ENCODE measurements around the gene SCYGR3. TPM values are rescaled to one million over a fixed set of nuclear protein-coding genes. Genes with fewer than 3 reads are reported as not detected.

SCYGR3 gene
- total and polyA plus RNA-seq, 2 of the 8 experiments (the other 6 are each of a cell fraction or from before 2014, with no cell fraction given): not detected

- no peak for DNase-seq (ENCODE audit: low read depth in 1 of 2, low spot score in 2 of 2)
- H2BK5ac ChIP-seq (ENCODE audit: low read depth, low read length): no peak overlapping the region
- H2BK120ac ChIP-seq (replicated peaks; ENCODE audit: low read depth, low read length): no peak overlapping the region
- H3K18ac ChIP-seq (ENCODE audit: extremely low read depth, low read length): no peak overlapping the region
- H3K23ac ChIP-seq (ENCODE audit: insufficient read length): no peak overlapping the region
- no peaks in the 10 kb centered on the region for H3K23me2 ChIP-seq (ENCODE audit: low read depth, low read length)
- H3K79me1 ChIP-seq (ENCODE audit: low read depth, low read length): no peaks in the 10 kb centered on the region
- H3K14ac ChIP-seq (ENCODE audit: insufficient read length): no peak overlapping the region
- no peak overlapping the region for H2BK12ac ChIP-seq (ENCODE audit: low read depth, low read length)
- no peak for FAIRE-seq
- no peaks in the 10 kb centered on the region for H3K4me1 ChIP-seq (replicated peaks in 1 of 4; ENCODE audit: control insufficient read depth in 3 of 4, insufficient read depth in 4 of 4, low read length in 3 of 4)
- H3K56ac ChIP-seq (replicated peaks; ENCODE audit: insufficient read length, low read depth, low read length): no peak overlapping the region
- H3K27ac ChIP-seq (ENCODE audit: low read depth, low read length): no peak overlapping the region
- no peak overlapping the region for H4K8ac ChIP-seq (ENCODE audit: extremely low read depth, insufficient read depth, low read length)
- no peak overlapping the region for H3K4ac ChIP-seq (replicated peaks; ENCODE audit: insufficient read length, low read depth, low read length)
- no peak overlapping the region for H2BK15ac ChIP-seq (ENCODE audit: low read length)
- ChIA-PET POLR2A (ENCODE audit: partially characterized antibody) (no interaction called here), CTCF (ENCODE audit: partially characterized antibody) (interaction anchor here (1.0 to 1.6 kb wide), 4 partner anchors 9 to 232 kb away, joined by 3 to 4 read pairs (median 4); no protein-coding TSS in a partner anchor)
- H3K27me3 ChIP-seq (replicated peaks in 1 of 4; ENCODE audit: control insufficient read depth in 3 of 4, extremely low read depth in 1 of 4, insufficient read depth in 3 of 4, low read length in 3 of 4): no peaks in the 10 kb centered on the region
- no peak overlapping the region for H4K5ac ChIP-seq (ENCODE audit: insufficient read length, low read depth, low read length)
- no peaks in the 10 kb centered on the region for H3K36me3 ChIP-seq (ENCODE audit: control insufficient read depth in 2 of 4, insufficient read depth in 4 of 4, low read length in 3 of 4)
- no peak overlapping the region for H2AK5ac ChIP-seq (ENCODE audit: low read depth, low read length)
- no peak overlapping the region for H2BK20ac ChIP-seq (ENCODE audit: low read length)
- H4K20me1 ChIP-seq (replicated peaks in 1 of 2; ENCODE audit: control insufficient read depth in 1 of 2, insufficient read depth in 2 of 2, low read length in 2 of 2): no peaks in the 10 kb centered on the region
- WGBS, 2 experiments (ENCODE audit: extremely low coverage in 1 of 2, insufficient coverage in 1 of 2, insufficient read length in 1 of 2, insufficient replicate concordance in 2 of 2, low coverage in 1 of 2, low lambda C conversion rate in 2 of 2, missing lambda C conversion rate in 1 of 2): 98% methylated on average over 3 of the region's 3 CpGs; no CpG with 5 or more reads in 1 of the 2 experiments
- H3K79me2 ChIP-seq (ENCODE audit: control insufficient read depth in 1 of 2, insufficient read depth in 2 of 2, low read length in 2 of 2): no peaks in the 10 kb centered on the region
- TF ChIP-seq SP1 (IDR thresholded peaks at IDR 0.05; ENCODE audit: low read depth, low read length): no peak
- no peak for TF ChIP-seq FOSL1 (IDR thresholded peaks at IDR 0.05; ENCODE audit: insufficient read depth, low read depth, low read length)
- H3K9ac ChIP-seq (replicated peaks in 1 of 4; ENCODE audit: extremely low read depth in 1 of 4, low read depth in 3 of 4, low read length in 3 of 4): no peak overlapping the region
- H4K91ac ChIP-seq (replicated peaks; ENCODE audit: insufficient read length, low read length): no peak overlapping the region
- no peak overlapping the region for H3K4me2 ChIP-seq (ENCODE audit: insufficient read depth in 1 of 2, low read depth in 2 of 2, low read length in 2 of 2)
- no peak overlapping the region for H2AFZ ChIP-seq (ENCODE audit: low read length)
- no peak overlapping the region for H3K4me3 ChIP-seq (ENCODE audit: extremely low read depth in 1 of 4, insufficient read depth in 2 of 4, low read depth in 3 of 4, low read length in 4 of 4)
- H3K9me3 ChIP-seq (ENCODE audit: insufficient read depth in 2 of 2, low read depth in 1 of 2, low read length in 1 of 2): no peaks in the 10 kb centered on the region
These were observed 15.7 kb upstream of the SCYGR3 start for GRCh38 chr2:227630322-227630721.
